Mammary epithelial cell (primary cell): Measurements from ENCODE around the gene SNRPD3.

Source experiments
- EZH2 ChIP-seq: IDR thresholded peaks from 2 replicates; pipeline ENCODE4 v1.6.1; 2012; ENCODE audit warnings: low read length, inconsistent platforms, borderline replicate concordance
- TF ChIP-seq, protein P1 (sequence below), 2 donors: IDR thresholded peaks in 1 of 2; conservative IDR thresholded peaks in 1 of 2; 2 replicates each; pipeline ENCODE4 v1.5.1; 2011 to 2012; ENCODE audit warnings: inconsistent platforms in 2 of 2, low read length in 2 of 2, mild to moderate bottlenecking in 2 of 2, control low read depth in 1 of 2, low read depth in 1 of 2; ENCODE audit not compliant: insufficient read depth in 1 of 2; ENCODE audit errors: extremely low read depth in 1 of 2

DNA sequence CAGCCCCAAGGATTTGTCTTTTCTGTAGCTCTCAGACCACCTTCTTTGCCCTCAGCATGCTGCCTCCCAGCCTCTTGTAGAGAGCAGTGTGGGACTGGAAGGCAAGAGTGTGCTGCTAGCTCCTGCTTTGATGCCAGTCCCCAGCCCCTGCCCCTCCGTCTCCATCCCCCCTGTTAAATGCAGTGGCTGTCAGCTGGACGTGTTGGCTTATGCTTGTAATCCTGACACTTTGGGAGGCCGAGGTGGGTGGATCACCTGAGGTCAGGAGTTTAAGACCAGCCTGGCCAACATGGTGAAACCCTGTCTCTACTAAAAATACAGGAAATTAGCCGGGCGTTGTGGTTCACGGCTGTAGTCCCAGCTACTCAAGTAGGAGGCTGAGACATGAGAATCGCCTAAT, 15.5 kb downstream of the SNRPD3 start:
- TF ChIP-seq, protein P1, sequence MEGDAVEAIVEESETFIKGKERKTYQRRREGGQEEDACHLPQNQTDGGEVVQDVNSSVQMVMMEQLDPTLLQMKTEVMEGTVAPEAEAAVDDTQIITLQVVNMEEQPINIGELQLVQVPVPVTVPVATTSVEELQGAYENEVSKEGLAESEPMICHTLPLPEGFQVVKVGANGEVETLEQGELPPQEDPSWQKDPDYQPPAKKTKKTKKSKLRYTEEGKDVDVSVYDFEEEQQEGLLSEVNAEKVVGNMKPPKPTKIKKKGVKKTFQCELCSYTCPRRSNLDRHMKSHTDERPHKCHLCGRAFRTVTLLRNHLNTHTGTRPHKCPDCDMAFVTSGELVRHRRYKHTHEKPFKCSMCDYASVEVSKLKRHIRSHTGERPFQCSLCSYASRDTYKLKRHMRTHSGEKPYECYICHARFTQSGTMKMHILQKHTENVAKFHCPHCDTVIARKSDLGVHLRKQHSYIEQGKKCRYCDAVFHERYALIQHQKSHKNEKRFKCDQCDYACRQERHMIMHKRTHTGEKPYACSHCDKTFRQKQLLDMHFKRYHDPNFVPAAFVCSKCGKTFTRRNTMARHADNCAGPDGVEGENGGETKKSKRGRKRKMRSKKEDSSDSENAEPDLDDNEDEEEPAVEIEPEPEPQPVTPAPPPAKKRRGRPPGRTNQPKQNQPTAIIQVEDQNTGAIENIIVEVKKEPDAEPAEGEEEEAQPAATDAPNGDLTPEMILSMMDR (conservative IDR thresholded peaks at IDR 0.05 in 1 of 2, IDR thresholded peaks at IDR 0.05 in 1 of 2; ENCODE audit: extremely low read depth in 1 of 2, insufficient read depth in 1 of 2, low read depth in 1 of 2, low read length in 2 of 2): no peak
- TF ChIP-seq EZH2: no peak
